HG03108 (cell line): Measurements from ENCODE around the gene CAMK2A.

Source experiments
- ATAC-seq: cut with Tn5 transposase; IDR thresholded peaks from one replicate; pipeline ENCODE4 v1.9.1; 2021; ENCODE audit warnings: moderate library complexity; ENCODE audit not compliant: unreplicated experiment

Gene CAMK2A

DNA sequence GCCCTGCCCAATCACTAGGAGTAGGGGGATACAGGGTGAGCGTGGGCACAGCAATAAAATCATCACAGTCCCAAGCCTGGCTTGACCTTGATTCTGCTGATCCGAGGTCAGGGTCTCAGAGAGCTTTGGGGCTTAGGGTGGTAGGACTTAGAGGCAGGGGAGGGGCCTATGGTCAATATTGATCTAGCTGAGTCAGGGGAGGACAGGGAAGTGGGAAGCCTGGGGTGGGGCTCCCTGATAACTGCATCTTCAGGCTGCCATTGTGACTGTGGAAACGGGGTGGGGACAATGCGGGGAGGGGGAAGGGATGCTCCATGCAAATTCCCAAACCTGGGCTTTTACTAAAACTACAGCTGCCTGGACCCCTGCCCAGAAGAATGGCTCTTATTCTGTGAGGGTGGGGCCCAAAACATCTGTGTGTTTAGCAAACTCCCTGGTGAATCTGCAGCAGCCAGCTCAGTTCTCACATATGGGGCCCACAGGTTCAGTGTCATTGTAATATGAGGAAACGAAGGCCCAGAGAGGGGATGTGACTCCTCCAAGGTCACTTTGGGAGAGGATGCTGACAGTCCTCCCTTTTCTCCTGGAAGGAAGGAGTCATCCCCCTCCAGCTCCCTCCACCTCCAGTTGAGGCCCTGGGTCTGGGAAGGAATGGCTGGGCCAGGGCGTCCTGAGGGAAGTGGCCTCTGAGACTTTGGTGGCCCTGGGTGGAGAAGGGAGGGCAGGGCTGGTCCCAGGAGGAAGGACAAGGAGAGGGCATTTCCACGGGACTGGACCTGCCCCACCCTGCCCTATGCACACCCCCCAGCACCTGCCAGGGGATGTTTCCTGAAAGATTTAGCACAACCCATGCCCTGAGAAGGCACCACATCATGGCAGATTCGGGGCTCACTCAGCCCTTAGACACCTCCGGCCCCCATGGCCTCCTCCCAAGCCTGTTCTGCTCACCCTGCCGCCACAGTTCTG, 73.3 kb downstream of the CAMK2A start:
- no peak for ATAC-seq

DNA sequence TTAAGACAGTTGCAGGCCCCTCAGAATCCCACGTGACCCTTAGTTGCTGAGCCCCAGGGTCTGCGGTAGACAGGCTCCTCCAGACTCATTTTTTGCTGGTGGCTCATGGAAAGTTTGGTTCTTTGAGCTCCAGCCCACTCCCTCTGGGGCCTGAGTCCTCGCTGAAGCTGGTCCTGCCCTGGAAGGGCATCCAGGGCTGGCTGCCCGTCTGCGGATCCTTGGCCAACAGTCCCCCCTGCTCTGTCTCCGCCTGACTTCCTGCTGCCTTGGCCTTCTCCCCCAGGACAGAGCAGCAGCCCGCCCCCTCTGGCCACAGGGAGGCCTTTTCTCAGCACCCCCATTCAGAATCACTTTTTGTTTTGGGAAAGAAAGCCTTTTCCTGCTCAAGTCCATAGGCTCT, 75.3 kb downstream of the CAMK2A start:
- no peak for ATAC-seq

GRCh38 chr5:150213530-150213929, 76.0 kb downstream of the CAMK2A start:
- no peak for ATAC-seq

DNA sequence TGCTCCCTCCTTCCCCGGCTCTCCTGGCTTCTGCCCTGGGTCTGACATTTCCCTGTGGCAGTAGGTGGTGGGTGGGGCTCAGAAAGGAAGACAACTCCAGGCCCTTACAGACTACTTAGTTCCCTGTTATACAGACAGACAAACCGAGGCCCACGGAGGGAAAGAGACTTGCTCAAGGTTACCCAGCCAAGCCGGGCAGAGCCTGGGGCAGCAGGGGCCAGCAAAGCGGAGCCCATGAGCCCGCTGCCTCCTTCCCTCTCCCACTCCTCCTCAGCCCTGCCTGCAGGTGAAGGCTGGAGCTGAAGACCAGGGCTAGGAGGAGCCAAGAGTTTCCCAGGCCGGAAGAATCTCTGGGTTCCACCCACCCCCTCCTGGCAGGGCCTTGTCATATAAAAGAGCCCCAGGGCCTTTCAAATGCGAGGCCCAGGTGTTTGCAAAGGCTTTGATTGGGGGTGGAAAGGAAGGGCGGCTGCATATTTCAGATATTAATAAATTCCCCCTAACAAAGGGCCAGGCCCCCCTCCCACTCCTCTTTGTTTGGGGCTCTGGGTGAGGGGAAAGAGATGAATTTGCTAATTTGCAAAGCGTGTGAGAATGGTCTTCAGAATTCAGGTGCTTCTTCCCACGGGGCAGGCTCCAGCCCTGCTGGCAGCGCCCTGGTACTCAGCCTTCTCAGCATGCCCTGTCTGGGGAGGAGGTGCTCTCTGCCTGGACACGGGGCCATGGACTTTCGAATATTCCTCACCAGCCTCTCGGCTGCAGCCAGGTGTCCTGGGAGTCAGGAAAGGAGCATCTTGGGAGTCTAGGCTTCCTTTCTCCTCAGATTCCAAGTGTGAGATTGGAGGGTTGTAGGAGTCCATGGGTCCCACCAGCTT, 78.2 kb downstream of the CAMK2A start:
- ATAC-seq: no peak

DNA sequence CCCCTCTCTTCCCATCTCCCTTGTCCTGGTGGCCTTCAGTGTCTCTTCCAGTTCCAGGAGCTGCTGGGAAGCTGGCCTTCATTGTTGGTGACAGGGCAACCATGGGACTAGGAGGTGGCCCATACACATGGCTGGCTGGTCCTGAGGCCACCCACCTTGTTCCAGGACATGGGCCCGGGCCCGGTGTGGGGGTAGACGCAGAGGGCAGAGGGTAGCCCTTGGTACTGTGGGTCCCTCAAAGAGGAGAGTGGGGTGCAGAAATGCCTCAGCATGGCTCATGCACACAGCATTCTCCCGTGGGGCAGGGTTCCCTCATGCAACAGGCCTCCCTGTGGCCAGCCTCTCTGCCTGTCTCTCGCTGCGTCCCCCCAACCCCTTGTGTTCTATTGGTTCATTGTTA, 78.9 kb downstream of the CAMK2A start:
- no peak for ATAC-seq

DNA sequence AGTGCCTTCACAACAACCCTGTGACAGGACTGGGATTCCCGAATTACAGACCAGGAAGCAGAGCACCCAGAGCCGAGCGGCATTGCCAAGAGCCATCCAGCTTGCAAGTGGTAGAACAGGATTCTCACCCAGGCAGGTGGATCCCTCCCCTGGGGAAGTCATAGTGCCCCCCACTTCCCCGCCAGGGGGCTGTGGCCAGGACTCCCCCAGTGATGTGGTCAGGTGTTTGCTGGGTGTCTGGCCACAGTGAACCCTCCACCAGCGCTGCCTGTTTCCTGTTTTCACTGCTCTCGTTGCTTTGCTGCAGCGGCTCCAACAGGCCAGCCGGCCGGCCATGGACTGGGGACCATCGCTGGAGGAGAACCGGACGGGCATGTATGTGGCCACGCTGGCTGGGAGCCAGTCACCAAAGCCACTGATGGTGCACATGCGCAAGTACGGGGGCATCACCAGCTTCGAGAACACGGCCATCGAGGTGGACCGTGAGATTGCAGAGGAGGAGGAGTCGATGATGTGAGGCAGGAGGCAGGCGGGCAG, 80.4 kb downstream of the CAMK2A start:
- ATAC-seq: no peak

DNA sequence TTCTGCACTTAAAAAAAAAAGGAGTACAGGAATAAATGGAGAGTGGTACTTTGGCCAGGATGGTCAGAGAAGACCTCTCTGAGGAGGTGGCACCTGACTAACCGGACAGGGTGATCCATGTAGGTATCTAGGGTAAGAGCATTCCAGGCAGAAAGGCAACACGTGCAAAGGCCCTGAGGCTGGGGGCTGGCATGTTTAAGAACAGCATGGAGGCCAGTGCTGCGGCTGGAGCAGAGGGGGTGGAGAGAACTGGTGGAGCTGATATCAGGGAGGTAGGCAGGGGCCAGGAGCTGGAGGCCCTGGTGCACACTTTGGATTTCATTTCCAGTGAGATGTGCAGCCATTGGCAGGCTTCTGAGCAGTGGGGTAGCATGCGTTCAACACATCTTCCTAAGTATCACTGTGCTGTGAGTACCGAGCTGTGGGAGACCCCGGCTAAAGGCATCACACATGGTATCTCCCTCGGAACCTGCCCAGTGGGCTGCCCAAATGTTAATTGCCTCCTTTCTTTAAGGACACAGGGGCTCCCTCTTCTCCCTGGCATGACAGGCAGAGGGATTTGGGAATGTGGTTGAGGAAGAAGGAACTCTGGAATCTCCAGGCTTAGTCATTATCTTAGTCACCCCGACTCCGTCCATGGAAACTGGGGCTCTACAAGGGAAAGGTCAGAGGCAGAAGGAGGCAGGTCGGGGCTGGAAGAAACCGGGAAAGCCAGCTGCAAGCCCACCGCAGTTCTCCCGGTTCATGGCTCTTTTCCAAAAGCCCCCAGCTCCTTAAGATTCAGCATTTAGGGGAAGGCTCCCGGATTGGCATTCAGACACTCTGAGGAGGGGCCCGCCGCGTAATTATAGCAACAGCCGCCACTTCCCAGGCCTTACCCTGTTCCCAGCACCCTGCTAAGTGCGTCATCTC, 81.1 kb downstream of the CAMK2A start:
- ATAC-seq: no peak

DNA sequence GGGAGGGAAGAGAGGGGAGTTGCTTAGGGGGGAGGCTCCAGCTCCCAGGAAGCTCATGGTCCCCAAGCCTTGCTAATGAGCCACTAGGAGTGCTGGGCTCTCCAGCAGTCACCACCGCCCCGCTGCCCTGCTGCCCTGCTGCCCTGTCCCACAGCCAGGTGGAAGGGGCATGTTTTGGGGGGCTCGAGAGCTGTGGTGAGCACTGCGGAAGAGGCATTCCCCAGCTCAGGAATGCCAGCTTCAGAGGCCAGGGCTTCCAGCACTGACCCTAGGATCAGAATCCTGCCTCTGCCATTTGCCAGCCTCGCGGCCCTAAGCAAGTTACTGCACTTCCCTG, 82.8 kb downstream of the CAMK2A start:
- no peak for ATAC-seq

- no peak for ATAC-seq
Observed at GRCh38 chr5:150206098-150206778, 83.3 kb downstream of the CAMK2A start.

DNA sequence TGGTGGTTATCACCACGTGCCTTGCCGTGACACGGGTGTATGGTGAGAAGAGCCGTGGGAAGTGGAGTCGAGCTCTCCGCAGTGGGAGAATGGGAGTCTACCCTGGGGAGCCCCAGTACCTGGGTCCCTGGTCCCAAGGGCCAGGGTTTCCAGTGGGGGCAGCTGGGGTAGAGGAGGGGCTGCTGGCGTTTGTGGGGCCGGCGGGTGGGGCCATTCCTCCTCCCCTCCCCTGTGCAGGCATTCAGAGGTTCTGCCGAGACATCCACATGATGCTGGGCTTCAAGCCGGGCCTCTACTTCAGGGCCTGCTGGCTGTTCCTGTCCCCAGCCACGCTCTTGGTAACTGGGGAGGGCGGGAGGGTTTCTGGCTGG, 85.0 kb downstream of the CAMK2A start:
- ATAC-seq: no peak

- no peak for ATAC-seq
Observed at GRCh38 chr5:150203832-150204589, 85.6 kb downstream of the CAMK2A start.

DNA sequence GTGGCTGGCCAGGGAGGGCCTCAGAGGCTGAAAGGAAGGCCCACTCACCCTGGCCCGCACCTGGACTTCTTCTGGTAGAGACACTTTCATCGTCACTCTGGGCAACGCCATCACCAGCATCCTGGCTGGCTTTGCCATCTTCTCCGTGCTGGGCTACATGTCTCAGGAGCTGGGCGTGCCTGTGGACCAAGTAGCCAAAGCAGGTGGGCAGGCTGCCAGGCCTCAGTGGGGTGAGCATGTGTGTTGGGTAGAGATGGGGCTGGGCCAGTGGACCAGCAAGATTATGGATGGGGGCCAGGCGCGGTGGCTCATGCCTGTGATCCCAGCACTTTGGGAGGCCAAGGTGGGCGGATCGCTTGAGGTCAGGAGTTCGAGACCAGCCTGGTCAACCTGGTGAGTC, 87.1 kb downstream of the CAMK2A start:
- no peak for ATAC-seq

GRCh38 chr5:150197476-150197875, 92.1 kb downstream of the CAMK2A start:
- no peak for ATAC-seq

GRCh38 chr5:150196986-150197385, 92.6 kb downstream of the CAMK2A start:
- no peak for ATAC-seq

DNA sequence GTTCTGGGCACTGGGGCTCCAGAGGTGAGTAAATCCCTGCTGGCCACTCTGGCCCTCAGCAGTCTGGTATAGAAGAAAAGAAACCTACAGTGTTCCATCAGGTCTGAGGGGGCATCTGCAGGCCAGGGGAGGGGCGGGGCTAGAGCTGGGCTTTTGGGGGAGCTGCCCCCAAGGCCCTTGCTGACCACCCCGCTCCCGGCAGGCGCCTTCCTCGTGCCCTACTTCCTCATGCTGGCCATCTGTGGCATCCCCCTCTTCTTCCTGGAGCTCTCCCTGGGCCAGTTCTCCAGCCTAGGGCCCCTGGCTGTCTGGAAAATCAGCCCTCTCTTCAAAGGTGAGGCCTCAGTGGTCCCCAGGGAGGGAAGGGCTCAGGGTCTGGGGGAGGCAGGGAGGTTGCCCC, 93.1 kb downstream of the CAMK2A start:
- no peak for ATAC-seq

GRCh38 chr5:150195736-150196485, 93.7 kb downstream of the CAMK2A start:
- ATAC-seq: no peak

DNA sequence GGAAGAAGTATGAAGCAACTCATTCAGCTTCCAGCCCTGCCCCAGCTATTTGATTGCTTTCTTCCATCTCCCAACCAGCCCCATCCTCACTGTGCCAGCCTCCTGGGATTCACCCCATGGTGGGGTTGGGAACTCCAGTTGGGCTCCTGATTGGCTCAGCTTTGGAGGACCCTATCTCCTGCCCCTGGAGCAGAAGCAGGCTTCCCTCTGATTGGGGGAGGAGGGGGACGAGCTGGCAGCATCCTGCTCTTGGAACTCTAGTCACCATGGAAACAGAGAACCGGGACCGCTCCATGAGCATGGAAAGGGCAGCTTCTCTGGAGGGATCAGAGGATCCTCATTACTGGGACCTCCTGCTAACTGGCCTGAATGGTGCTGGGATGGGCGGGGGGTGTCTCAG, 97.1 kb downstream of the CAMK2A start:
- no peak for ATAC-seq

DNA sequence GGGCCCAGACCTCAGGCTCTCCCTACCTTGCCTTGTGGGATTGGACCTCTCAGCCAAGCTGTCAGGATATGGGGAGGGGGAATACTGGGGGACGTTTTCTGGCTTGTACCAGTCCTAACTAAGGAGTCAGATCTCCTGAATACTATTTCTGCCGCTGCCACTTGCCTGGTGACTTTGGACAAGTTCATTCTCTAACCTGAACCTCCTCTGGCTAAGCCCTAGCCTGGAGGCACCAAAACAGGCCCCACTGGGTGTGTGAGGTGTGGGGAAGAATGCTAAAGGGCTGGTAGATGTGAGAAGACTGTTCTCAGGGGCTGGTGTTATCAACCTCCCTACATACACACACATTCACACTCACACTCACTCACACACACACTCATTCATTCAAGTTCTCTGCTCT, 98.6 kb downstream of the CAMK2A start:
- no peak for ATAC-seq

GRCh38 chr5:150190503-150190979, 99.0 kb downstream of the CAMK2A start:
- ATAC-seq: no peak
